HG03558 (cell line): Measurements from ENCODE around the gene FAT4.

Experiments
- ATAC-seq: cut with Tn5 transposase; IDR thresholded peaks from one replicate; pipeline ENCODE4 v1.9.1; 2021; ENCODE audit warnings: moderate number of reproducible peaks; ENCODE audit not compliant: unreplicated experiment; ENCODE audit errors: extremely low read depth

FAT4 gene

DNA sequence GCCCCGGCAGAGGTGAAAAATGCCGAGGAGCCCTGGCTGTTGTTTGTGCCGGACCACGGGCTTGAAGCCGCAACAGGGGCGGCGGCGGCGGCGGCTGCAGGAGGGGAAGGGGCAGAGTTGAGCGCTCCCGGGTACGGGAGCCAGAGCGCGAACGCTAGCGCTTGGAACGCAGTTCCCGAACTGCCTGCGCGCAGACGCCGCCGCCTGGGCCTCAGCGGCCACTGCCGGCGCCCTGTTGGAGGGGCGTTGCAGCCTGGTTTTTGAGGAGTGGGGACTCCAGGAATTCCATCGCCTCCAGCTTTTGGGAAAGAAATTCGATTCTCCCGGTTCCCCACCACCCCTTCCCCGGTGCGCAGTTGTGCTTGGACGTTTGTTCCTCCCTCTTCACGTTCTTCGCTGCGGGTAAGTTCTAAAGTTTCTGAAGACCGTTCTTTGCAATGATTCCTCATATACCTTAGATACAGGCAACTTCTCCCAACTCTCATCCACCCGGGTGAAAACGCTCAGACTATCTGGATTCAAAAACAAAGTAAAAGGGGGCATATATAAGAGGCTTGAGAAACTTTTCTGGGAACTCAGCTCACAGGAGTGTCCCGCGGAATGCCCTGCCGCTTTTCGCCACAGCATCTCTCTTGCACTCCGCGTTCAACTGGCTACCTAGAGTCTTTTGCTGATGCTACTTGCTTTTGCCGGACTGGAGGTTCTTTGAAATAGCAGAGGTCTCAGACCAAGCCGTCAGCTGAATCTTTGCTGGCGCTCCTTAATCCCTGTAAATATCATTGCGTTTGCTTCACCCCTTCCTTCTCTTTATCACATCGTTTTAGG is 1.0 kb downstream of the FAT4 start:
- ATAC-seq, result no peak

DNA sequence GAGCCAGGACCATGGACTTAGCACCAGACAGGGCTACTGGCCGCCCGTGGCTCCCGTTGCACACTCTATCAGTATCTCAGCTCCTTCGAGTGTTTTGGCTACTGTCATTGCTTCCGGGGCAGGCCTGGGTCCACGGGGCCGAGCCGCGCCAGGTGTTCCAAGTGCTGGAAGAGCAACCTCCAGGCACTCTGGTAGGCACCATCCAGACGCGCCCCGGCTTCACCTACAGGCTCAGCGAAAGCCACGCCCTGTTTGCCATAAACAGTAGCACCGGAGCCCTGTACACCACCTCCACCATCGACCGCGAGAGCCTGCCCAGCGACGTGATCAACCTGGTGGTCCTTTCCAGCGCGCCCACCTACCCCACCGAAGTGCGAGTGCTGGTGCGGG is 1.6 kb downstream of the FAT4 start:
- no peak for ATAC-seq

DNA sequence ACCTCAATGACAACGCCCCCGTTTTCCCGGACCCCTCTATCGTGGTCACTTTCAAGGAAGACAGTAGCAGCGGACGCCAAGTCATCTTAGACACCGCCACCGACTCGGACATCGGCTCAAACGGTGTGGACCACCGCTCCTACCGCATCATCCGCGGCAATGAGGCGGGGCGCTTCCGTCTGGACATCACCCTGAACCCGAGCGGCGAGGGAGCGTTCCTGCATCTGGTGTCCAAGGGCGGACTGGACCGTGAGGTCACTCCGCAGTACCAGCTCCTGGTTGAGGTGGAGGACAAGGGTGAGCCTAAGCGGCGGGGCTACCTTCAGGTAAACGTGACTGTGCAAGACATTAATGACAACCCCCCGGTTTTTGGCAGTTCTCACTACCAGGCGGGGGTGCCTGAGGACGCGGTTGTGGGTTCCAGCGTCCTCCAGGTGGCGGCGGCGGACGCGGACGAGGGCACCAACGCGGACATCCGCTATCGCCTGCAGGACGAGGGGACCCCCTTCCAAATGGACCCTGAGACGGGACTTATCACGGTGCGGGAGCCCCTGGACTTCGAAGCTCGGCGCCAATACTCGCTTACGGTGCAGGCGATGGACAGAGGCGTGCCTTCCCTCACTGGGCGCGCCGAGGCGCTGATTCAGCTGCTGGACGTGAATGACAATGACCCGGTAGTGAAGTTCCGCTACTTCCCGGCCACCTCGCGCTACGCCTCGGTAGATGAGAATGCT is 2.2 kb downstream of the FAT4 start:
- ATAC-seq, result no peak

DNA sequence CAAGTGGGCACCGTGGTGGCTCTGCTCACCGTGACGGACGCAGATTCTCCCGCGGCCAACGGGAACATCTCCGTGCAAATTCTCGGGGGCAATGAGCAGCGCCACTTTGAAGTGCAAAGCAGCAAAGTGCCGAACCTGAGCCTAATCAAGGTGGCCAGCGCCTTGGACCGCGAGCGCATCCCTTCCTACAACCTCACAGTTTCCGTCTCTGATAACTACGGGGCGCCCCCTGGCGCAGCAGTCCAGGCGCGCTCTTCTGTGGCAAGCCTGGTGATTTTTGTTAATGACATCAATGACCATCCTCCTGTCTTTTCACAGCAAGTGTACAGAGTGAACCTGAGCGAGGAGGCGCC is 2.7 kb downstream of the FAT4 start:
- ATAC-seq, result no peak

DNA sequence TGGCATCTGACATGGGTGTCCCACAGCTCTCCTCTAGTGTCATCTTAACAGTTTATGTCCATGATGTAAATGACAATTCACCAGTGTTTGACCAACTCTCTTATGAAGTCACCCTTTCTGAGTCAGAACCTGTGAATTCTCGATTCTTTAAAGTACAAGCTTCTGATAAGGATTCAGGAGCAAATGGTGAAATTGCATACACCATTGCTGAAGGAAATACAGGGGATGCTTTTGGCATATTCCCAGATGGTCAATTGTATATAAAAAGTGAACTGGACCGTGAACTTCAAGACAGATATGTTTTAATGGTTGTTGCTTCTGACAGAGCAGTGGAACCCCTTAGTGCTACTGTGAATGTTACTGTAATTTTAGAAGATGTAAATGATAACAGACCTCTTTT is 4.6 kb downstream of the FAT4 start:
- ATAC-seq, result no peak

DNA sequence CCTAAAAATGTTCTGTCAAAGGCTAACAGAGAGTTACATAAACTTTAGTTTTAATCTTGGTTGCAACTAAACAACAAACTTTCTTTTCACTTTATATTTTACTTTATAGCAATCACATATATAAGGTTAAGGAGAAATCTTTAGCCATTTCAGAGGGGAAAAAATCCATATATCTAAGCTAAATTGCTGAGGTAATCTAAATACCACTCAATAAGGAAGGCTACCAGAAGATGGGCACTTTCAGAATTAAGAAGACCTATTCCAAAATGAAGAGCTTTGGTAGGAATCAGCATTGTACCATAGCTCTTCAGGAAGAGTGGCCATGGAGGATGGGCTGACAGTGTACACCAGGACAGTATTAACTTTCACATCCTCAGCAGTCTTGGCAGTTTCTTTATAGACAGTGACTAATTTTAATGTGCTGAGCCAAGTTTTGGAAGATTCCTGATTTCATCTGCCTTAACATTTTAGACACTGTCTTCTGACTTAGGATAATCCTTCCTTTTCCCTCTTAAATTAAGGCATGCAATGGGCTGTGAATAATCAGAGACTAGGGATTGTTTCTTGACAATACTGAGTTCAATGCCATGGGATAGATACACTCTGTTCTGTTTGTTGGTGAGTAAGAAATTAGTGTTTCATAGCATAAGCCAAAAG is 7.1 kb downstream of the FAT4 start:
- ATAC-seq, result no peak

DNA sequence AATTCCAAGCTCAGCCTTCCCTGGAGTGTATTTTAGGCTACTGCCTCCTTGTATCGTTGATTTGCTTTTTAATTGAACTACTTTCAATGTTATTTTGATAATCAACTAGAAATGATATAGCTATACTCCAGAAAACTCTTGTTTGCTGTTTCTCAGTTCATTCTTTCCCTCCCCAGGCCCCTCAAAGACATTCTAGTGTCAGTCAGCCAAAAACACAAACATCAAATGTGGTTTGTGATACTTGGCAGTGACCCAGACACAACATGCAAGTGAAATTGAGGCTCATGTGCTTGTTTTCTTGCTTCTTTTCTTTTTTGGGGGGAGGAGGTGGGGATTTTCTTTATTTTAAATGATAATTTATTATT is 7.6 kb downstream of the FAT4 start:
- no peak for ATAC-seq

DNA sequence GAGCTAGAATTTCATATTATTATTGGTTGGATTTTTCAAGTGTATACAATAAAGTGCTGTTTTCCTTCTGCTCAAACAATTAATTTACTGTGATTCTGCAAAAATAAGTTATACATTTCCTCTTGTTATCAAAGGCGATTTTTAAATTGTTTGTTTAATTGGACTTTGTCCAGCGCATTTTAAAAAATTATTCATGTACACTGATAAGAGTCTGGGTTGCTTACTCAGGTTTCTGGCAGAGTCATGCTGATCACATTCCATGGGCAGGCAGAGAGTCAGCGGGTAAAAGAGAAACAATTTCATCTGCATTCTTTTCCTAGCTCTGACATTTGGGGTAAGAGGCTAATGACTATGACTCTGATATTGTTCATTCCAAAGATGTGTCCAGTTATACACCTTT is 8.9 kb downstream of the FAT4 start:
- ATAC-seq, result no peak

DNA sequence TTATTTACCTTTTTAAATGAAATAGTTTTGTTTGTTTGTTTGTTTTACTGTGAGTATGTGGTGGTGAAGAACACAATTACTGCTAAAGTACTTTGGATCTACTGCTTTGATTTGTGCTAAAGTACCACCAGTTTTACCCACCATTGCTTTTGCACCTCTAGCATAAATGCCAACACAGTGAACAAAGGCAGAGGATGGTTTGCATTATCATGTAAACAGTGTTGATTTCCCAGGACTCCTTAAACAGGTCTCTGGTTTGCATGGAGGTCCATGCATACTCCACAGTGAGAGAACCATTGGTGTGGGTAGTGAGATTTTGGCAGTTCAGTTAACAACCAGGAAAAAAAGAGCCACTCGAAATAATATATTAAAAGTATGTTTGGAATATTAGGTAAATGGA is 11.0 kb downstream of the FAT4 start:
- no peak for ATAC-seq

DNA sequence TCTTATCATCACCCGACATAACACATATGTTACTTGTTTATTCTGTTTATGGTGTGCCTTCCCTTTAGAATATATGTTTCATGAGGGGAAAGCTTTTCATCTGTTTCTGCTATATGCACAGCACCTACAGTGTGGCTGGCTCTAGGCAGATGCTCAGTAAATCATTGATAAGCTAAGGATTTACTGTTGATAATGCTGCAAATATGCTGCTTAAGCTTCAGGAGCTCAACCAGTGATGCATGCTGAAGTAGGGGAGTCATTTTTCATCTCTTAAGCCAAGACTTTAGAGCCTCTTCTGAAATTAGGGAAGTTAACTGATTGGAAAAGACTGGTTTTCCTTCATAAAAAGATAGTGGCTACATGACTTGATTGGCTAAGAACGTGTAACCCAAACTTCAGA is 16.4 kb downstream of the FAT4 start:
- ATAC-seq, result no peak

DNA sequence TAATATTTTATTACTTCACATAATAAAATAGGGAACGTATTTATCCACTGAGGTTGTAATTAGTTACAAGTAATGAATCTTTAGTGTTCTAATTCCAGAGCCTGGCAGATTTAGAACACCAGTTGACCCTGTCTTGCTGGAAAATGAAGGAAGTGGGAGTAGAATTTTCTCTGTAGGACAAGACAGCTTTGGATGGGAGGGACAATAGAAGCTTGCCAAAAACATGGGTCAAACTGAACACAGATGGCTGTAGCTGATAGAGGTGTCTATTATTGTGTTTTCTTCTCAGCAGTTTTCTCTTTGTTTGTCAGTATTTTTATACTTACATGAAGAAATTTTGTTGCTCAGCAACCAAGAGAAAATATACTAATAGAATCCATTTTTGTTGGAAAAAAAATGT is 20.2 kb downstream of the FAT4 start:
- no peak for ATAC-seq

DNA sequence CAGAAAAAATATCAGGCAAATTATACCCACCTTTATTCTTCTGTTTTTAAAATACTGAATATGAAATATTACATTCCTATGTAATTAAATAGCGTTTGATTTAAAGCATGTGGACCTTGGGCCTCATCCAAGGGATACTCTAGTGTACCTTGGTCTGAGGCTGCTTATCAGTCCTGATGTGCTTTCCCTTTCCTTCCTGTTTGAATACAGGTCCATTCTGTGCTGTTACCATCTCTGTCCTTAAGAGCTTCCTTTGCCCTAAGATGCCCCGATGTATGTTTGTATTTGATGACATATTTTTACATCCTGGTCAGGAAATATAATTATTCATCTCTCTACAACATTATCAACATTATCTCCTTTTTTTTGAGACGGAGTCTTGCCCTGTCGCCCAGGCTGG is 24.1 kb downstream of the FAT4 start:
- ATAC-seq, result no peak

DNA sequence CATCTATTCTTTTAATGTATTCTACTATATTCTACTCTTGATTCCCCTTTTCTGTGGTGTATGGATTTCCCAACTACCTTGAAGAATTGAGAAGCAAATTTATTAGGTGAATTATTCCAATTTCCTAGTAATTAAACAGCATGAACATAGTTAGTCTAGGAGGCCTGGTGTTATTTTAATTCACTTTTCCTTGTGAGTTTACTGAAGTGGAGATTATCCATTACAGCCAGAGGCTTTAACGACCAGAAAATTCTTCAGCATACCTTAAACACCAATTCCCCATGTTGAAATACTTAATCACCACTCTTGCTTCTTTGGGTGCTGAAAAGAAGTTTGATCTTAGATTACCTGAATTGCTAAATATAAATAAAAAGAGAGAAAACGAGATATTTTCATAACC is 29.4 kb downstream of the FAT4 start:
- no peak for ATAC-seq

DNA sequence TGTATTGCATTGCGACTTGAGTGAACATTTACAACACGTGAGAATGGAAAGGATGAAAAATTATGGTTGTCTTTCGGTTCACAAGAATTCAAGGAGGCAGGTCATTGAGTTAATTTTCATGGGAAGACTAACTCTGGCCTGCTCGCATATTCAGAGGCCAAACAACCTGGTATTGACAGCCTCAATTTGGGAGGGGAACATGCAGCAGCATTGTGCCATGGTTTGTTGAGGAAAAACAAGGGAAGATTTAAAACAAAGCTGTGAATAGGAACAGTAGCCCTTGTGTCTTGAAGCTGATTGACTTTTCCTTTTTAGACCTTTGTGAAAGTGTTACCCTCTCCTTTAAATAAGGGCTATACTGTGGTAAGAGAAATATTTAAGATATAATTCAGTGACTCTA is 31.9 kb downstream of the FAT4 start:
- ATAC-seq, result no peak

DNA sequence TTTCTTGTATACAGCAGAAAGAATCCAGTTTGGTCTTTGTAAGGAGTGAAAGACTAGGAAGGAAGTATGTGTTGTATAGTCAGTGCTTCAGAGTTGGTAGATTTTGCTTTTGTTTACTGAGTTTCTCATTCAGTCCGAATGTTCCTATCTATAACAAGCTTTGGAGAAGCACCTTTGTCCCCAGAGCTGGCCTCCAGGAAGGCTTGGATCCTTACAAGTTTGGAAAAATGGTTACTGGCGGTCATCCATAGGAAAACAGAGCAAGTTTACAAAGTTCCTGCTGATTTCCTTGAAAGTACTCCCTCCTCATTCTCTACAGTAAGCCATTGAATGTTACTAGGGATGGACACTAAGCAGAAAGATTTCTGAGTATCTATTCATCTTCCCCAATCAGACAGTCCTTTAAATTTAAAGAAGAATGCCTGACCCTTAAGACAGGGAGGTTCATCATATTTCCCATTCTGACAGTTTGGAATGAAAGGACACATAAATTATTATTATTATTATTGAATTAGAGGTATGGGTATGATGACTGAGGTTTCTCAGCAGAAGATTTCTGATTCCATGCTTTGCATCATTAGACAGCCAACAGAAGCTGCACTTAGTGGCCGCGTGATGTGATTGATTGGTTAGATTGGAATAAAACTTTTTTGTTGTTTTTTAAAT is 35.8 kb downstream of the FAT4 start:
- ATAC-seq, result no peak

DNA sequence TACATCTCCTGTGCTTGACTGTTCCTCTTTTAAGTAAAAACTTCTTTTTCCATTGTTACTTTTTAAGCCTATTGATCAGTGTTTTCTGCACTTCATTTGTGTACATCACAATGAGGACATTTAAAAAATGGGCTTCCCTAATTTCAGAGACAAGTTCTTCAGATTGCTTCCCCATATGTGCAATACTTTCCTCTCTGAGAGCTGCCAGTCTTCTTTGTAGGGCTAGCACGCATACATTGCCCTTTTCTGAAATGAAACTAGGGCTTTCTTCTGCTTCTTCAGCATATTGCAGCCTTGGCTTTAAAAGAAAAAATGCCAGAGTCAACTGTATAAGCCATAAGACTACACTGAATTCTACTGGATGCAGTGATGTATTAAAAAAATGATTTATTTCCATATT is 37.8 kb downstream of the FAT4 start:
- no peak for ATAC-seq

DNA sequence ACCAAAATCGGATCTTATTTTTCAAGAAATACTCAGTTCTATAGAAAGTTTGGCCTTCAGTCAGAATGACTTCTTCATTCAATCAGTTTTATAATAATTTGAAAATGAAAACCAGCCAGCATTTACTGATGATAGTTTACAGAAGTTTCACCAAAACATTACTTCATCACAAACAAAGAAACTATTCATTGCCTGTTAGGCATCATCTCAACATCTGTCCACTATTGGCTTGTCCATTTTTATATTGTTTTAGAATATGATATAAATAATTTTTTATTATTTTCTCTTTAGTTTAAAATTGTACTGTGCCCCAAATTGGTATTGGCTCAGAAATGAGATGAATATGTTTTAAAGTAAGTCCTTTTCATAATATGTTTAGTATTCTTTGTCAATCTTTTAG is 38.4 kb downstream of the FAT4 start:
- ATAC-seq, result no peak

DNA sequence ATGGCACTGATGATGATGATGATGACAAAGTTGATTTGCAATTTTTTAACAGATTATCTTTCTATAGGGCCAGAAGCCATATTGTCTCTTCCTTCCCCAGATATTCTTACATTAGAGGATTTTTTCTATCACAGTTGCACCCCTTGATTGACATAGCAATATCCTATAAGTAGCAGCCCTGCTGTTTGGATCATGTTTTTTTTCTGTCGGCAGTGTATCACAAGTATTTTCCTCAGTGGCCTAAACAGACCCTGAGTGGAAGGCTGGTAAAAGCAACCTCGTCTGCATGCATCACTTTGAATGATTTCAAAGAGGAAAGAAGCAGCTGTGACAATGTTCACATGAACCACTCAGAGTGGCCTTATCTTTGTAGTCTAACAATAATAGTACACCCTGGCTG is 41.0 kb downstream of the FAT4 start:
- ATAC-seq, result no peak

DNA sequence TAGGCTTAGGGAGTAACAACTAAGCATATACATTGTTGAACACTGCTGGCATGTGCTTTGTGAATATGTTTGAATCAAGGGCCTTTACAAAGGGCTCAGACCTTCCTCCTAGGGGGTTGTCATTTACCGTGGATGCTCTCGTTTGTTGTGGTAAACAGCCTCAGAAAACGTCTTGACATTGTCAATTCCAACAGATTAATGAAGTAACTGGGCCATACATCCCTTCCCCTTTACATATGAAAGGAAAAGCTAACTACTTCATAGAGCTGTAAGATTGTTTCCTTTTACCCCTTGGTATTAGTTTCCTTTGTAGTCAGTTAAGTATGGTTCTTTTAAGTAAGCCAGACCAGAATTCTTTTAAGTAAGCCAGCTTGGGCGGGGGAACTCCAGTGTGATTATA is 42.9 kb downstream of the FAT4 start:
- no peak for ATAC-seq

DNA sequence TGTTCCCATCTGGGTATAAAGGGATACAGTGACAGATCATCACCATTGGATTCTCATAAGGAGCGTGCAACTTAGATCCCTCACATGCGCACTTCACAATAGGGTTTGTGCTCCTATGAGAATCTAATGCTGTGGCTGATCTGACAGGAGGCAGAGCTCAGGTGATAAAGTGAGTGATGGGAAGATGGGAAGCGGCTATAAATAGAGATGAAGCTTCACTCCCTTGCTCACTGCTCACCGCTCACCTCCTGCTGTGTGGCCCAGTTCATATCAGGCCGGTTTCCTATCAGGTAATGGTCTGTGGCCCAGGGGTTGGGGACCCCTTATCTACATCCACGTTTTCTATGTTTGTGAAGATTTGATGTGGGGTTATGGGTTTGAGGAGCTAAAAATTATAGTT is 43.7 kb downstream of the FAT4 start:
- no peak for ATAC-seq

DNA sequence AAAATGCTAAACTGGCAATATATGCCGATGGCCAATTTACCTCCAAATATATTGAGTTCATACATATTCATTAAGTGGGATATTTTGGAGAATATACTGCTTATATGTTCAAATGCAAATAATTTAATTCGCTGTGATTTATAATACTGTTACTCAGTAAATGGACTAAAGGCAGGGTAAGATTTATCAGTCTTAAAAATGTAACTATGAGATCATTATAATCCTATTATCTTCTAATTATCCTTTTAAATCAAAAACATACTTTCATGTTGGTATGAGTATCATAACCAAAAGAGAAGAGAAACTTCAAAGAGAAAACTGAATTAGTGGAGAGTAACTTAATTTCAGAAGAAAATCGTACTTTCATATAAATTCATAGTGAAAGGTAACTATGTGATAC is 44.6 kb downstream of the FAT4 start:
- ATAC-seq, result no peak
